Right ventricle myocardium inferior (tissue), 1 donor: Measurements from ENCODE around the gene AP1G2. TPM values are rescaled to one million over a fixed set of nuclear protein-coding genes. Genes with fewer than 3 reads are reported as not detected.
A peak's percentile ranks its signal among the peaks of the same experiment; 100 is the strongest.

Experiments
- ATAC-seq: fragments of 200-7000 bp; cut with Tn5 transposase; one replicate; pipeline ENCODE4 v1.9.1; 2020; ENCODE audit warnings: mild to moderate bottlenecking, moderate library complexity
- DNase-seq: peaks from one replicate; pipeline ENCODE4 v3.0.0; 2021; ENCODE audit errors: missing footprints
- intact Hi-C: fragments of 100-400 bp; cut with DNase I; formaldehyde crosslinking; loops from one replicate; pipeline ENCODE4 v1.11.0; 2022
- total RNA-seq: library from RNA; stranded (reverse); fragmentation: NEBNext Ultra II Directional; extraction: Animal tissue kit (Norgen Biotek cat#: 25700); gene quantifications from one replicate; pipeline ENCODE4 v1.2.1, GENCODE V29; 2021
- donor health status: DM: no; HTN: yes; CAD: no; lungs with severe emphysema.

Gene AP1G2
- total RNA-seq, 1 donor from 2014 or later, result 15.5 TPM

DNA sequence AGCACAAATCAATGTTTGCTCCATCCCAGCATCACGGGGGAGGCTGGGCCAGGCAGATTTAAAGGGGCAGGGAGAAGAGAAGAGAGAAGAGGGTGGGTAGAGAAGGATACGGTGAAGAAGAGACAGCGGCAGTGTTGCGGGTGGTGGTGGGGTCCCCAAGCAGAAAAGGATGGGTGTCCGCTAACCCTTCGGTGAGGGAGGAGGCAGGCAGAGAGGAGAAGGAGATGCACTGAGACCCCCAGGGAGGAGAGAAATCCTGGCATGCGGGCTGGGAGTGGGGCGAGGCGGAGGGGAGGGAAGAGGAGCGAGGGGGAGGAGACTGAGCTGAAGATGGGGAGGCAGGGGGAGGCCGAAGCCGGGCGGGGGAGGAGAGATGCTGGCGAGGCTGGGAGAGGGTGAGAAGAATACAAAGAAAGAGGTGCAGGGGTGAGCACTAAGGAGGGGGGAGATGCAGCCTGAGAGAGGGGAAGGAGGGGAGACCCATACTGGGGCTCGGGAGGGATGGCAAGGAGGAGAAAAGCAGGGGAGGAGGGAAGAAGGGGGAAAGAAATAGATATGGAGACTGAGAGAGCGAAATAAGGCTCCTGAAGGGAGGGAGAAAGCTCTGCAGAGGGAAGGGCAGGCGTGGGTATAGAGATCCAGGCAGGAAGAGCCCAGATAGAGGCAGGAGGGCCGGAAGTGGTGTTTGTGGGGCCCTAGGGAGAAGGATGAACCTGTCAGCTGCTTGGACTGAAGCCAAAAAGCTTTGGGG is 11.1 kb upstream of the AP1G2 start, which contains the start of gene JPH4:
TSS of gene JPH4 (minus strand) at position 231 of the 751 bp plus-strand sequence. CDS start 1,337 bp downstream, outside the sequence.
- no peak for DNase-seq
- ATAC-seq, result no peak
- intact Hi-C loops, result no loop called here

DNA sequence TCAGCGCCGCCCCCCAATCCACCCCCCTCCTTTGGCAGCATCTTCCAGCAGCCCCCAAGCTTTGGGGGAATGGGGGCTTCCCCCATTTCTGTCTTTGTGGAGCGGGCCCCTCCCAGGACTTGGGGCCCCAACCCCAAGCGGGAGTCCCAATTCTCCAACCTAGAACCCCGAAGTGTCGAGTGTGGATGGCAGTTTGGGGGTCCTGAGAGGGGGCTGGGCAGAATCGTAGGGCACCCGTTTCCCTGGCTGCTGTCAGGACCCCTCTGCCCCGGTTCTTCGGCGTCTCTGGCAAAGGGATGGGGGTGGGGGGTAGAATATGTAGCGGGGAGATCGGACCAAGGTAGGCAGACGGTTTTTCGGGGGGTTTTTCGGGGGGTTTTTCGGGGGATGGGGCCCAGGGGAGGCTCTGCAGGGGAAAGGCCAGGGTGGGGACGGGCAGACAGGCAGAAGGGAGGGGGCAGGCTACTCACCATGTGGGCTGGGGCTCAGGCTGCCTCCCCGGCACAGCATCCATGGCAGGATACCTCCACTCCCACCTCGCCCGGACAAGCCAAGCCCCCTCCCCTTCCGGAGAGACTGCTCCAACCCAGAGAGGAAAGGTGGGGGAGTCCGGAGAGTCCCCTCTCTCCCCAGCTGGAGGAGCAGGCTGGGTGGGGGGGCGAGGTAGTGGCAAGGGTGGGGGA is 10.3 kb upstream of the AP1G2 start:
- intact Hi-C loops, result no loop called here
- DNase-seq, result no peak
- no peak for ATAC-seq

DNA sequence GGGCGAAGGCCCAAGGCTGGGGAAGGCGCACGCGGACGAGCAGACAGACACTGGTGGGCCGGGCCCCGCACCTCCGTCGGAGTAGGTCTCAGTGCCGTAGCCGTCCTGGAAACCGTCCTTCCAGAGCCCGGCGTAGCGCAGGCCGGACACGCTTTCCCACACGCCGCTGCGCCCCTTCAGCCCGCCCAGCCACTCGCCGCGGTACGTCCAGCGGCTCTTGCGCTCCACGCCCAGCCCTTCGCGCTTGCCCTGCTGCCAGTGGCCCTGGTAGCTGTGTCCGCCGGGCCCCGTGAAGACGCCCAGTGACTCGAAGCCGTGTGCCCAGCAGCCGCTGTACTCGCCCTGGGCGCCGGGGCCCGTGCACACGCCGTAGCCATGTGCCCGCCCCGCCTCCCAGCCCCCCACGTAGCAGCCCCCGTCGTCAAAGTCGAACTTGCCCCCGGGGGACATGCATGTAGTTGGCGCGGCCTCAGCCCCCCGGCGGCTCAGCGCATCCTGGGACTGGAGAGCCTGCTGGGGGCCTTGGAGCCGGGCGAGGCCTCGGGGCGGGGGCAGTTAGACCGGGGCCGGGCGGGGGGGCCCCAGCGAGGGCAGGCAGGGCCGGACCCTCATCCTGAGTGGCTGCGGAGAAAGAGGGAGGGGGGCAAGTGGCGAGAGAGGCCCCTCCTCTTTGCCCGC is 9.6 kb upstream of the AP1G2 start:
- intact Hi-C loops, result no loop called here
- ATAC-seq (peak; percentile 12), DNase-seq (no peak)

DNA sequence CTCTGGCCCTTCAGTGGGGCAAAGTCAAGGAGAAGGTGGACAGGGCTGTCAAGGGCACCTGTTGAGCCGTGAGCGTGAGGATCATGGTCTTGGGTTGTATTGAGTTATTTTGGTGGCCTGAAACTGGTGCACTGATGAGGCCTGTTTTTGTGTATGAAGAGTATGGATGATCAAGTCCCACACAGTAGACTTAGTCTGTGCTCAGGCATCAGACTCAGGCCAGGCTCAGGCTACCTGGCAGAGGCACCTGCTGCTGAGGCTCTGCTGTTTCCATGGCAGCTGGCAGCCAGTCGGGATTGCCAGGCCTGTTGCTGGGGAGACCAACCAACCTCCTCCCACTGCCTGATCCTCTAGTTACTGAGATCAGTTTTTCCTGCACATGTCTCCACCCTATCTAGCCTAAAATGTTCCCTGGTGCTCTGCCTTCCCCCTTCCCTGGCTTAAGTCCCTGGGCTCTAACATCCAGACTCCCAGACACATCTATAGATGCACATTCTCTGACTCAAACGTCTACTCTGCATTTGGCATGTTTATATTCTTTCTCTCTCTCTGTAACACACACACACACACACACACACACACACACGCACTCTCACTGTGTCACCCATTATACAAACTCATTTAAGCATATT is 5.9 kb upstream of the AP1G2 start:
- intact Hi-C loops, result no loop called here
- DNase-seq (no peak), ATAC-seq (no peak)

DNA sequence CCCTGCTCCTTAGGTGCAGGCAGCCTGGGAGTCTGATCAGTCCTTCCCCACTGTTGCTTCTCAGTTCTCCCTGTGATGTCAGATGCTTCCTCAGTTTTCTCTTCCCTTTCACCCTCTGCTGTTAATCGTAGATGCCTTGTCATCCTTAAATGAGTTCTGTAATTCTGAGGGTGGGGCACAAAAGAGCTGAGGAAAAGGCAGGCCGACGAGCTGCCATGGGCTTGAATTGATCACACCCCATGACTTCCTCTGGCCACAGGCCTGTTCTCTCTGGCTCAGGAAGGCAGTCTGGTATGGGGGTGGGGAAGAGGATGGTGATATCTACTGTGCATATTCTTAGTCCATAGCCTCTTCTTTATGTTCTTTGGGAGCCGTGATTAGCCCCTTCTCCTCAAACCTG is 5.2 kb upstream of the AP1G2 start:
- peak; percentile 37 for ATAC-seq
- no peak for DNase-seq
- intact Hi-C loops, result no loop called here

DNA sequence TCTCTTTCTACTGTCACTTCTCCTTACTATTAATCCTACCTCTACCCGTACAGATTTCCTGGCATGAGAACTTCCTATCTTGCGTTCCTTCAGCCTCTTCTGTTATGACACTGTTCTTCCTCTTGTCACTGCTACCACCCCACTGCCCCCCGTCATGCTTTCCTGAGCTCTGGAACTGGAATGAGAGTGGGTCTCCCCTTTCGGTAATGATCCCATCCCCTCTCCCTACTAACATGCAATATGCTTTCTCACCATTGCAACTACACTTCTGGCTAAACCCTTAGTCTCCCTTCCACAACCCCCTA is 4.9 kb upstream of the AP1G2 start:
- intact Hi-C loops, result no loop called here
- DNase-seq (no peak), ATAC-seq (no peak)

DNA sequence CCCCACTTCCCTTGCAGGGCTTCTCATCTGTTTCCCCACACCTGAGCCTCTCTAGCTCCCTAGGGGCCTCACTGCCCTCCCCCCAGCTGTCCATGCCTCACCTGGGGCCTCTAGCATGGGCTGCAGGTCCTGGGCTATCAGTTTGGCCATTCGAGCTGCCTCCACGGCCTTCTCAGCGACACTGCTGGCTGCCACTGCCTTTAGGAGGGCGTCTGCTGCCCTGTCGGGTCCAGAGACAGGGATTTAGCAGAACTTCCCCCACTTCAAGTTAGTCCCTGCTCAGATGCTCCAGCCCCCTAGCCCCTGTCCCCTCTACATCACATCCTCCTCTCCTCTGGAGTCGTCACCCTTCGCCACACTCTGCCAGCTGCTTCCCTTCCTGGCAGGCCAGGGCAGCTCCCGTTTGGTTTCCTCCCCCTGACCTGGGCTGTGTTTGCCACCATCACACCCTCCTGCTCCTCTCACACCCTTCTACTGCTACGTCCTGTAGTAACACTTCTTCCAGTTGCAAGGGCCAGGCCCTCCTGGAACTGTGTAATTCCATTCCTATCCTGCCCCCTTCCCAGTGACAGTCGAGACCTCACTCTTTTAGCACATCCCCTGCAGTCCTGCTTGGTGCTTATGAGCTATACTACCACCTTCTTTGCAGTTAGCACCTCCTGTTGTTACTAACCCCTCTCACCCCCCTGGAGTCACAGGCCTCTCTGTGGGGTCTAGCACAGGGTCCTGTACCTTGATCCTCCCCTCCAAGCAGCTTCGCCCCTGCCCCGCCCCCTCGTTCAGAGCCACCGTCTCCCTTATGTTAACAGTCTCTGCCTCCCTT is 4.3 kb upstream of the AP1G2 start:
- intact Hi-C loops, result no loop called here
- DNase-seq (no peak), ATAC-seq (no peak)

DNA sequence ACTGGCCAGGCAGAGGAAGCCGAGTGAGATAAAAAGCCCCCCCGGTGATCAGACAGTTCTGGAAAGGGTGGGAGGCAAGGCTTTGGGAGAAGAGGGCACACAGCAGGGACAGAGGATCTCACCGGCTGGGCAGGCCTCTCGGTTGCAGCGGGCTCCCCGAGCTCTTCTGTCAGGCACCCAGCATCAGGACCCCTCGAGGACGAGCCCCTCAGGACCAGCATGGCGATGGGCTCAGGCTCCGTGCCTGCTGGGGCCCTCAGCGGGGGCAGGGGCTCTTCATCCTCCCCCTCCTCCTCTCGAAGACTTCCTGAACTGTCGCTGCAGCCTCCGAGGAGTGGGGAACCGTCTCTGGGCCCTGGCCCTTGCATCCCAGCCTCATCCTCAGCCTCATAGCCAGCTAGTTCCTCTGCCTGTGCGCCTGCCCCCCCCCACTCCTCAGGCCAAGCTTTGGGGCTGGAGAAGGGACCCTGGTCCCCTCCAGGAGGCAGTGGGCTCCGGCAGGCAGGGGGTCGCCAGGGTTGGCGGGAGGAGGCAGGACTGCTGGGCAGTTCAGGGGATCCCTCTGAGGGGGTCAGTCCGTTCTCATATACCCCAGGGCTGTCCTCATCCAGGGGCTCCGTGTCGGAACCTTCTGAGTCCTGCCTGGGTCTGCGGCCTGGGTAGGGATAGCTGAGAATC is 3.4 kb upstream of the AP1G2 start:
- intact Hi-C loops, result no loop called here
- DNase-seq (no peak), ATAC-seq (no peak)

DNA sequence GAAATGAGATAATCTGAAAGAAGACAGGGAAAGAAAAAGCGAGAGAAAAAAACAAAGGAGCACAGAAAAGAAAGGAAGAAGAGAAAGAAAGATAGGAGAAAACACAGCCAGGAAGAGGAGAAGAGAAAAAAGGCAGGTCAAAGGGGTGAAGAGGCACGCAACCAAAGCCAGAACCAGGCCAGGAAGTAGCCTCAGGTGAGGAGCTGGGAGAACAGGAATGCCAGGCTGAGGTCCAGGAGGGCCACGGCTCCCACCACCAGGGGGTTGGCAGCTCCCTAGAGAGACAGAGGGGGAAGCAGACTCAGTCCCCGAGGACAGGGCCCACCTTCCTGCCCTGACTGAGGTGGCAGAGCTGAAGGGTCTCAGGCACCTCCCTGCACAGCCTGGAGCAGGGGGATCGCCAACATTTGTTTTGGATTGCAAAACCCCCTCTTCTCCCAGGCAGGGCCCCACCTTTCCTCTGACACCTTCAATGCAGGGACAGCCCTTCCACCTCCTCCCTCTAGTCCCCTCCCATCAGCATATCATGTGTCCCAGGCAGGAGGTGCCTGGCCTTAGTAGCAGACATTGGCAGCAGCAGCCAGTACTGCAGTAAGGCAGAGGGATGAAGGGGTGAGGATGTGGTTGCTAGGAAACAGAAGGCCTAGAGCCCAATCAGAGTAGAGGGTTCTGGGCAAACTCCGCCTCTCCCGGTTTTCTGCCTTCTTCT is 2.0 kb upstream of the AP1G2 start:
- ATAC-seq, result no peak
- intact Hi-C loops, result loop anchor here (10.0 kb wide), 1 partner anchor 305 kb away; no protein-coding TSS in a partner anchor
- no peak for DNase-seq

DNA sequence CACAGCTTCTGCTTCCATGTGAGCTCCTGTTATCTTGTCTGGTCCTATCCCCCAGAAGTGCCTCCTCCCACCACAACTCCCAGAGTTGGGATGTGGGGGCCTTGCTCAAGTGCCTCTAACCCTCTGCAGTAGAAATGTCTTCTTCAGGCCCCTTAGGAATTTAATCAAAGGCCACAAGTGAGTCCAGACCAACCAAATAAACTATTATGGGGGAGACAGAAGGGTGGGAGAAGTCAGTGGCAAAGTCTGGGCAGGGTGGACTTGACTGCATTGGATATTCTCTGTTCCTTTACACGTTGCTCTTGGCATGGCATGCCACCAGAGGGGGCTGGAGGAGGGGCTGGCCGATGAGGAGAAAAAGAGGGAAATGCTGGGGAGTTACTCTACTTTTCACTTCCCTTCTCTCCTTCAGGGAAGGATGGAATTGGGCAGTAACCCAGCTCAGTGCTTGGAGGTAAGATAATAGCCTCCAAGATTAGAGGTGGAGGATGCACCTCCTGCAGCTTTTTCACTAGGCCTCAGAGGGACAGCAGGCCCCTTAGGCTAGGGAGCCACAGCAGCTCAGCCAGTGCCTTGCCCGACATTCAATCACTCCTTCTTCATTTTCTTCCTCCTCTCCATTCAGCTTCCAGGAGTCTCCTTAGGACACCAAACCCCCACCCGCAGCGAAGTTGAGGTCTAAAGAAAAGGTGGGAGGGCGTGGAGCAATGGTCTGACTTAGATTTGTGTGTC is 1.2 kb upstream of the AP1G2 start:
- intact Hi-C loops, result loop anchor here (10.0 kb wide), 1 partner anchor 304 kb away; no protein-coding TSS in a partner anchor
- DNase-seq (no peak), ATAC-seq (no peak)

DNA sequence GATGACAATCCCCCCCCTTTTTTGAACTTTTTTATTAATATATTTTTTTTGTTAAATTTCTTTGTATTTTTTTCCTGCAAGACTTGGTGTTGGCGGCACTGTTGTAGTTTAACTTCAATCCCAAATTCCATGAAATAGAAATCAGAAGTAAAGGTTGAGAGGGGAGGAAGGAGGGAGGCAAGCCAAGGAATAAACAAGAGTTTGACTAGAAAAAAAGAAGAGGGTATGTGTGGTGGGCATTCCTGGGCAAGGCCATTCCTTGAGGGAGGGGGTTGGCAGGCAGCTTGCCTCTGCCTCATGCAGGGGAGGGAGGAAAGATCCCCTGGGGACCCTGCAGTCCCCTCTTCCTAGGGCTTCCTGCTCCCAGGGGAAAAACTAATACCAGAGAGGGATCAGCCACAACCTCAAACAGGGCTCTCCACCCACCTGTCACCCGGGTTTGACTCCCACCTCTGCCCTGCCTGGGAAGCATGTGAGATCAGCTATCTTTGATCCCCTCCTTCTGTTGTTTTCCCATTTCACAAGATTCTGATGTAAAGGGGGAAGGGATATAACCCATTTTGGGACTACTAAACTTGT is 519 bp upstream of the AP1G2 start:
- intact Hi-C loops, result loop anchor here (10.0 kb wide), 1 partner anchor 303 kb away; no protein-coding TSS in a partner anchor
- ATAC-seq, result no peak

DNA sequence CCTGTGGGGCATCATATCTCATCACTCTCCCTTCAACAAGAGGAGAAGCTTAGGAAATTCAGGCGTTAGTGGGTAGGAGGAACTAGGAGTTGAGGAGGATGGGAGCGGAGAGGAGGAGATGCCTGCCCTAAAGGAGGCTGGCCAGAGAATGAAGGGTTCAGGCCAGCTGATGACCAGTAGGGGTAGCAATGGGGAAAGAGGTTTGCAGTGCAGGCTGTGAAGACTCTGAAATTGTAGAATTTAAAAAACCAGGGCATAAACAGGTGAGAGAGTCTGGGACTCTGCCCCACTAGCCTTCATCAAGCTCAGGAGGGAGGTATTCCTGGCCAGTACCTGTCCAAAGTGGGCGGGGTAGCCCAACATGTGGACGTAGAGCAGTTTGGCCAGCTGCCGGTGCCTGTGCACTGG is 809 bp downstream of the AP1G2 start:
- ATAC-seq (peak; percentile 21), DNase-seq (no peak)
- intact Hi-C loops, result loop anchor here (10.0 kb wide), 1 partner anchor 302 kb away; no protein-coding TSS in a partner anchor

More for the DNA sequence above, 519 bp upstream of the AP1G2 start:
- no peak for DNase-seq

DNA sequence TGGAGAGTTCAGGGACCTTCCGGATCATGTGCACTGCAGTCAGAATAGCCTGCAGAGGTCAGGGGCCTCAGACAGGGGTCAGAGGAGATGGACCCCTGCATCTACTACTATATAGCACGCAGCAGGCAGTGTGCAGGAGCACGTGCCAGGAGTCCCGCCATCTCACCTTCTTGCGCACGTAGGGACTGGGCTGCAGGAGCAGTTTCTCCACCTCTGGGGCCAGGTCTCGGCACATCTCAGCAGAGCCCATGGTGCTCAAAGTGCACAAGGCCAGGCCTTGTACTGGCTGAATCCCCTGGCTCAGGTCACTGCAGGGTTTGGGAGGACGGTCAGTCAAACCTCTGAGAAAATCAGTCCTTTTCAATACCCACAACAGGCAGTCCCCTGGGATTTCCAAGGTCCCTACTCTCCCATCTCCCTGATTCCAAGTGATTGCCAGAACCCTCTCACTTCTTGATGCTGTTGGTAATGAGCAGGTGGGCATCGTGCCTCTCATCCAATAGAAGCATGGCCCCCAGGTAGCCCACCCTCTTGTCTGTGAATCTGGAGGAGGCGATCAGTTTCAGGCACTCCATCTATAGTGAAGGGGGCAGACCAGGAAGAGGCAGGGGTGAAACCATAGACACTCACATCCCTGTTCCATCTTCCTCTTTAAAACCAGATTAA is 1.3 kb downstream of the AP1G2 start:
- no peak for ATAC-seq
- DNase-seq, result no peak
- intact Hi-C loops, result loop anchor here (10.0 kb wide), 1 partner anchor 301 kb away; no protein-coding TSS in a partner anchor

DNA sequence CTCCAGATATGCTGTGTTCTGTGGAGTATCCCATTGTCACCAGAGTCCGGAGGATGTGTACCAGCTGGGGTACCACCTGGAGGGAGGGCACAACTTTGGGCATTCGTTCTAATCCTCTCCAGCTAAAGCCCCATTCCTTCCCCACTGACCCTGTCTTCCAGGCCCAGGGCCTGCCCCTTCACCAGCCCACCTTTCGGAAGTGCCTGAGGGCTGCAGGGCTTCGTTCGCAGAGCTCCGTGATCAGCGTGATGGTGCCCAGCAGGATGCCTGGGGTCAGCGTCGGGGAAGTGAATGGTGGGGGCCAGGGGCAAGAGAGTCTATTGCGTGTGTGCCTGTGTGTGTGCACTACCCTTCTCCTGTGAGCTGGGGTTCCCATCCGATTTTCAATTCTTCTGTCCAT is 2.0 kb downstream of the AP1G2 start:
- DNase-seq (no peak), ATAC-seq (no peak)
- intact Hi-C loops, result loop anchor here (10.0 kb wide), 1 partner anchor 301 kb away; no protein-coding TSS in a partner anchor

DNA sequence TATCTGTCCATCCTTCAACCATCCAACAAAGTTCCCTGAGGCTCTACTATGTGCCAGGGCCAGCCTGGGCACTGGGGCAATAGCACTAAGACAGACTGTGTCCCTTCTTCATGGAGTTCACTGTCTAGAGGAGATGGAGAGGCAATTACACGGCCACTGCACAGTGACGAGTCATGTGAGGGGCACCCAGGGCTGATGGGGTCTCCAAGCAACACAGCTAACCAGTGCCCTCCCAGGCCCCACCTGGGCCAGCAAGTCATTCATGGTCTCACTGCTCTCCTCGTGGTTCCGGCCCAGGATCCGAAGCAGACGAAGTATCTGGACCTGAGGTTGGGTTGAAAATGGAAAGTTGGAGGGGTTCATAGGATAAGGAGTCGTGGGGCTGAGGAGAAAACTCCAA is 2.7 kb downstream of the AP1G2 start:
- intact Hi-C loops, result loop anchor here (10.0 kb wide), 1 partner anchor 300 kb away; no protein-coding TSS in a partner anchor
- no peak for ATAC-seq
- no peak for DNase-seq
